Measurements from ENCODE around the gene GATAD2A.

DNA sequence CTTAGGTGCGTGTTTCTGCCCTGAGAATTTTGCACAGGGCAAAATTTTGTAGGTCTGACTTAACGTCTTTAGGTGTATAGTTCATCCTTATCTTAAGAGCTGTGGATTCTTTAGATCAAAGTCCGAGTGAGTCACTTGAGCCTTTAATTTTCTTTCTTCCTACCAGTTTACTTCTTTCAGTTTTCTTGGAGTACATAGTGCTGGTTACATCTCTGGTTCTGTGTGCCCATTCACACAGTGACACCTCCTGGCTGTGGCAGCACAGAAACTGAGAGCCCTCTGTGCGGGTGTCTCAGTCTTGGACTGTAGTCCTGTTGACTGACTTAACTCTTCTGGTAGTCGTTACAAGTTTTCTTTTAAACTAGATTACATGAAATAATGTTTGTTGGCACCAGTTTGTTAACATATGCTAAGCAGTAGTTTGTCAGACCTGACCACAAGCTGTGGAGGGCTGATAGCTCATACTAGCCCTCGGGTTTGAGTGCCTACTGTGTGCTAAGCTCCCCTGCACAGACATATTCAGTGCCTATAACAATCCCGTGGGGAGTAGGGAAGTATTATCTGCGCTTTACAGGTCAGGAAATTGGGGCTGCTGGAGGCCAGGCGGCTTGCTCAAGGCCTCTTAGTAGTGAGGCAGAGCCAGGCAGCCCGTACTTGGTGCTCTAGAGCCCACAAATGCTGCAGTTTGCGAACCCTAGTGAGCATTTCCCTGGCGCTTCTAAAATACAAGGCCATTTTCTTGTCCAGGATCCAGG lies 1.6 kb downstream of the GATAD2A start:
- TF ChIP-seq, protein P1, sequence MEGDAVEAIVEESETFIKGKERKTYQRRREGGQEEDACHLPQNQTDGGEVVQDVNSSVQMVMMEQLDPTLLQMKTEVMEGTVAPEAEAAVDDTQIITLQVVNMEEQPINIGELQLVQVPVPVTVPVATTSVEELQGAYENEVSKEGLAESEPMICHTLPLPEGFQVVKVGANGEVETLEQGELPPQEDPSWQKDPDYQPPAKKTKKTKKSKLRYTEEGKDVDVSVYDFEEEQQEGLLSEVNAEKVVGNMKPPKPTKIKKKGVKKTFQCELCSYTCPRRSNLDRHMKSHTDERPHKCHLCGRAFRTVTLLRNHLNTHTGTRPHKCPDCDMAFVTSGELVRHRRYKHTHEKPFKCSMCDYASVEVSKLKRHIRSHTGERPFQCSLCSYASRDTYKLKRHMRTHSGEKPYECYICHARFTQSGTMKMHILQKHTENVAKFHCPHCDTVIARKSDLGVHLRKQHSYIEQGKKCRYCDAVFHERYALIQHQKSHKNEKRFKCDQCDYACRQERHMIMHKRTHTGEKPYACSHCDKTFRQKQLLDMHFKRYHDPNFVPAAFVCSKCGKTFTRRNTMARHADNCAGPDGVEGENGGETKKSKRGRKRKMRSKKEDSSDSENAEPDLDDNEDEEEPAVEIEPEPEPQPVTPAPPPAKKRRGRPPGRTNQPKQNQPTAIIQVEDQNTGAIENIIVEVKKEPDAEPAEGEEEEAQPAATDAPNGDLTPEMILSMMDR (conservative IDR thresholded peaks at IDR 0.05; ENCODE audit: low read length) = peak; percentile 67
- no peak for TF ChIP-seq EZH2phosphoT487 (IDR thresholded peaks at IDR 0.05; ENCODE audit: borderline replicate concordance)

Measured in Loucy (cell line).